ENCODE measurements around the gene DNAJC10.
A peak's percentile ranks its signal among the peaks of the same experiment; 100 is the strongest.

DNAJC10 gene, protein sequence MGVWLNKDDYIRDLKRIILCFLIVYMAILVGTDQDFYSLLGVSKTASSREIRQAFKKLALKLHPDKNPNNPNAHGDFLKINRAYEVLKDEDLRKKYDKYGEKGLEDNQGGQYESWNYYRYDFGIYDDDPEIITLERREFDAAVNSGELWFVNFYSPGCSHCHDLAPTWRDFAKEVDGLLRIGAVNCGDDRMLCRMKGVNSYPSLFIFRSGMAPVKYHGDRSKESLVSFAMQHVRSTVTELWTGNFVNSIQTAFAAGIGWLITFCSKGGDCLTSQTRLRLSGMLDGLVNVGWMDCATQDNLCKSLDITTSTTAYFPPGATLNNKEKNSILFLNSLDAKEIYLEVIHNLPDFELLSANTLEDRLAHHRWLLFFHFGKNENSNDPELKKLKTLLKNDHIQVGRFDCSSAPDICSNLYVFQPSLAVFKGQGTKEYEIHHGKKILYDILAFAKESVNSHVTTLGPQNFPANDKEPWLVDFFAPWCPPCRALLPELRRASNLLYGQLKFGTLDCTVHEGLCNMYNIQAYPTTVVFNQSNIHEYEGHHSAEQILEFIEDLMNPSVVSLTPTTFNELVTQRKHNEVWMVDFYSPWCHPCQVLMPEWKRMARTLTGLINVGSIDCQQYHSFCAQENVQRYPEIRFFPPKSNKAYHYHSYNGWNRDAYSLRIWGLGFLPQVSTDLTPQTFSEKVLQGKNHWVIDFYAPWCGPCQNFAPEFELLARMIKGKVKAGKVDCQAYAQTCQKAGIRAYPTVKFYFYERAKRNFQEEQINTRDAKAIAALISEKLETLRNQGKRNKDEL

DNA sequence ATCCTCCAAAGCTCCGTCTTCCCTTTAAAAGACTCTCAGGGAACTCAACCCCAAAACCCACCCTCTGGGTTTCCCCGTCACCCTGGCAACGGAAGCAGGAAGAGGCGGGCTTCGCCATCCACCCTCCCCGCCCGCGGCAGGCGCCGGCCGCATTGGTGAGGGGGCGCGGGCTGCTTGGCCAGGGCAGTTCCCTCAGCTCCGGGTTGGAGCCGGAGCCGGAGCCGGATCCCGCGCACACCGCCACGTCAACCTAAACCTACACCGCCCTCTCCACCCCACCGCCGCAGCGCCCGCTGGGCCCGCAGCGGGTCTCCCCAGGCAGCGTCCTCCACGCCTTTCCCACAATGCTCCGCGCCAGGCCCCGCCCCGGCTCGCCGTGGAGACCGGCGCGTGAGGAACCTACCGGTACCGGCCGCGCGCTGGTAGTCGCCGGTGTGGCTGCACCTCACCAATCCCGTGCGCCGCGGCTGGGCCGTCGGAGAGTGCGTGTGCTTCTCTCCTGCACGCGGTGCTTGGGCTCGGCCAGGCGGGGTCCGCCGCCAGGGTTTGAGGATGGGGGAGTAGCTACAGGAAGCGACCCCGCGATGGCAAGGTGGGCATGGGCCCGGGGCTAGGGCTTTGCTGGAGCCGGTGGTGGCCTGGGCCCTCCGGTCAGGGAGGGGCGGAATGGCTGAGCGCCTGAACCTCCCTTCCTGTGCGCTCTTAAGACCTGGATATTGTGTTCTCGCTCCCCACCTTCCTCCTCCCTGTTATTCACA, at the start of gene DNAJC10:
Gene DNAJC10, plus strand, starts transcription at position 366 of the 758 bp plus-strand sequence. CDS start 1,830 bp downstream, outside the sequence.
- no peaks in the 10 kb centered on the region; the same call in 1 of the 2 replicates for H3K36me3 ChIP-seq (ENCODE audit: control insufficient read depth, insufficient read depth, low read length)
- TF ChIP-seq, protein P1, sequence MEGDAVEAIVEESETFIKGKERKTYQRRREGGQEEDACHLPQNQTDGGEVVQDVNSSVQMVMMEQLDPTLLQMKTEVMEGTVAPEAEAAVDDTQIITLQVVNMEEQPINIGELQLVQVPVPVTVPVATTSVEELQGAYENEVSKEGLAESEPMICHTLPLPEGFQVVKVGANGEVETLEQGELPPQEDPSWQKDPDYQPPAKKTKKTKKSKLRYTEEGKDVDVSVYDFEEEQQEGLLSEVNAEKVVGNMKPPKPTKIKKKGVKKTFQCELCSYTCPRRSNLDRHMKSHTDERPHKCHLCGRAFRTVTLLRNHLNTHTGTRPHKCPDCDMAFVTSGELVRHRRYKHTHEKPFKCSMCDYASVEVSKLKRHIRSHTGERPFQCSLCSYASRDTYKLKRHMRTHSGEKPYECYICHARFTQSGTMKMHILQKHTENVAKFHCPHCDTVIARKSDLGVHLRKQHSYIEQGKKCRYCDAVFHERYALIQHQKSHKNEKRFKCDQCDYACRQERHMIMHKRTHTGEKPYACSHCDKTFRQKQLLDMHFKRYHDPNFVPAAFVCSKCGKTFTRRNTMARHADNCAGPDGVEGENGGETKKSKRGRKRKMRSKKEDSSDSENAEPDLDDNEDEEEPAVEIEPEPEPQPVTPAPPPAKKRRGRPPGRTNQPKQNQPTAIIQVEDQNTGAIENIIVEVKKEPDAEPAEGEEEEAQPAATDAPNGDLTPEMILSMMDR (IDR thresholded peaks at IDR 0.05; ENCODE audit: insufficient read depth, low read length, poor library complexity, severe bottlenecking): no peak
- no peaks in the 10 kb centered on the region for H3K27me3 ChIP-seq (replicated peaks; ENCODE audit: control insufficient read depth, insufficient read depth, low read length)
- peak; percentile 92 for DNase-seq (ENCODE audit: extremely low read depth, insufficient read length)
- H3K4me3 ChIP-seq (replicated peaks; ENCODE audit: low read depth, low read length): peak within 1 kb of the TSS; percentile 100

DNA sequence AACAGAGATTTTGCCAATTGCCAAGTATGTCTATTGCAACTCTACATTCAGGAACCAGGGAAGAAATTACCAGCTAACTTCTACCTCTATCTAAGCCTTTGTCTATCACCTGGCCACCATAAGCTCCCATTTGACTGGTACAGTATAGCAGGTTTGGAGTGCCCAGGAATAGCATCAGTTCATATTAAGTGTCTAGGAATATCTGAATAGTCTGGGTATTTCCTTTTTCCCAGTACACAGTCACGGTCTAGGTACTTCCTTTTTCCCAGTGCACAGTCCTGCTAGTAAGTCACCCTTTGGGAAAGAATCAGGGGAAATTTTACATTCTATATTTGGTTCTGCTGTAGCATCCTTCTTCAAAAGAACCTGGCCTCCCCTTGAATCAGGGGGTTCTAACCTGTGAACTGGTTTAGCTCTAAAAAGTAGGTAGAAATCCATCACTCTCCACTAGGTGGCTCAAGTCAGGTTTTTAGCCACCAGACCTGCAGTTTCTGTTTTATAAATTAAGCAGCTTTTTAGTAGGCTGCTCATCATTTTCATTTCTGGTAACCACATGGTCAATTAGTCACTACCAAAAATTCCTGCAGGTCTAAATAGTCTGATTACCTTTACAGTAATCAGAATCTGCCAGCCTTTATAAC, 49.3 kb upstream of the DNAJC10 start:
- DNase-seq (ENCODE audit: extremely low read depth, insufficient read length): no peak
- H3K27me3 ChIP-seq (replicated peaks; ENCODE audit: control insufficient read depth, insufficient read depth, low read length): no peaks in the 10 kb centered on the region
- no peaks in the 10 kb centered on the region for H3K36me3 ChIP-seq (ENCODE audit: control insufficient read depth, insufficient read depth, low read length)
- TF ChIP-seq, protein P1 (IDR thresholded peaks at IDR 0.05; ENCODE audit: insufficient read depth, low read length, poor library complexity, severe bottlenecking): peak; percentile 63
- H3K4me3 ChIP-seq (replicated peaks; ENCODE audit: low read depth, low read length): no peak overlapping the region

DNA sequence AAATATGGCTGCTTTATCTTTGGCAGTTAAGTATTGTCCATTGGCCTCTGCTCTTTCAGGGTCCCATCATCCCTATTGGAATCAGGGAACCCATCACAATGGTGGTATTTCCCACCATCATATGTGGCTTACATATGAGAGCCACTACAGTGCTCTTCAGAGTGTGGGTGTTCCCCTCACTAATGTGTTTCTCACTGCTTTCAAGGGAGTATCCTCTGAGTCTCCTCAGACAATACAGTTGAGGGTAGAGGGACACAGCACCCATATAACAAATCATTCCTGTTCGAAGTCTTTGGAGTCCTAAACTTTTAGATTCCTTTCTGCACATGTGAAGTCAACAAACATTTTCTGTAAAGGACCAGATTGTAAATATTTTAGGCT, 48.8 kb upstream of the DNAJC10 start:
- H3K36me3 ChIP-seq (ENCODE audit: control insufficient read depth, insufficient read depth, low read length): no peaks in the 10 kb centered on the region
- TF ChIP-seq, protein P1 (IDR thresholded peaks at IDR 0.05; ENCODE audit: insufficient read depth, low read length, poor library complexity, severe bottlenecking): no peak
- DNase-seq (ENCODE audit: extremely low read depth, insufficient read length): no peak
- no peak overlapping the region for H3K4me3 ChIP-seq (replicated peaks; ENCODE audit: low read depth, low read length)
- no peaks in the 10 kb centered on the region for H3K27me3 ChIP-seq (replicated peaks; ENCODE audit: control insufficient read depth, insufficient read depth, low read length)

DNA sequence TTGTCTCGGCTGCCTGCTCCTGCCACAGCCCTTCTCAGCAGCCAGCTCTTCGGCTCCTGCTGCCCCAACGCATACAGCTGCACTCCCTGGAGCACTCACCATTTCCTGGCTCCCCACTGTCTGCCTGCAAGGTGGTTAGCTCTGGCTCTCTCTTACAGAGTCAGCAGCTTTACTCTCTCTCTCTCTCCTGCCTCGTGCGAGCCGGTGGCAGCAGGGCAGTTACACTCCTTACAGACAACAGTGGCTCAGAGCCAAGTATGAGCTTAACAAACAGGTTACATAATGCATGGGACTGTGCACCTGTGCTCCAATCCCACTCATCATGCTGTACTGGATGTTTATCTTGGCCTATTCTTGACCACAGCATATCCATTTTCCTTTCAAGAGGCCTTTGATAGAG, 47.4 kb upstream of the DNAJC10 start:
- Histone ChIP-seq H3K27me3 (replicated peaks; ENCODE audit: control insufficient read depth, insufficient read depth, low read length) (no peaks in the 10 kb centered on the region), H3K36me3 (ENCODE audit: control insufficient read depth, insufficient read depth, low read length) (no peaks in the 10 kb centered on the region), H3K4me3 (replicated peaks; ENCODE audit: low read depth, low read length) (no peak overlapping the region)
- TF ChIP-seq, protein P1 (IDR thresholded peaks at IDR 0.05; ENCODE audit: insufficient read depth, low read length, poor library complexity, severe bottlenecking): no peak
- DNase-seq (ENCODE audit: extremely low read depth, insufficient read length): no peak

DNA sequence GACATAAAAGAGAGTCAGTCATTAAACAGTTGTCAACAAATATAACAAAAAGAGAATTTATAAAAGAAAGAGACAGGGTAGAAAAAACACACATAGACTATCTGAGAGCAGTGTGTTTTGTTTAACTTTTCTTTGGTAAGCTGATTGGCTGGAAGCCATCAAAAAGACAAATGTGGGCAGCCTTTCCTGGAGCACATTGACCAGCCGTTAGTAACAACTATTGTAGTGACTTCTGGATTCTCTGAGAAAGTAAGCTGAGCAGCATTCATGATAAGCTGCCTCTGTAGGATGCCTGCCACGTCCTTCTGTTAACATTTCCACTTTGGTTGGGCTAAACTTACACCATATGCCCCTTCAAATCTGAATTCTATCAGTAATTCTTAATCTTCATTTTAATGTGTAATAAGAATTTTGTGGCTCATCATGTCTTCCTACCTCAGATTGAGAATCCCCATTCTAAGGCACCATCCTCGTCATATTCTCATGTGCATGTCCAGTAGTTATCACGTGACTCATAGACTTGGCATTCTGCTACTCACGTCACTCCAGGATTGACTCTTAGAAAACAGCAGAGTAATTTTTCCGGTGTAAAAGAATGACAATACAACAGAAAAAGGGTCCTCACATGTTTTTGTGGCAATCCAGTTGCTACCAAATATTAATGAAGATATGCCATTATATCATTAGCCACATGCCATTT, 43.4 kb upstream of the DNAJC10 start:
- no peak for DNase-seq (ENCODE audit: extremely low read depth, insufficient read length)
- H3K27me3 ChIP-seq (replicated peaks; ENCODE audit: control insufficient read depth, insufficient read depth, low read length): no peaks in the 10 kb centered on the region
- no peaks in the 10 kb centered on the region for H3K36me3 ChIP-seq (ENCODE audit: control insufficient read depth, insufficient read depth, low read length)
- TF ChIP-seq, protein P1 (IDR thresholded peaks at IDR 0.05; ENCODE audit: insufficient read depth, low read length, poor library complexity, severe bottlenecking): no peak
- H3K4me3 ChIP-seq (replicated peaks; ENCODE audit: low read depth, low read length): no peak overlapping the region
